ENCODE data around the gene DCP1A.
"Not testable (repeated sequence)": the region's sequence is repeated elsewhere in the genome, so short reads cannot be mapped to it uniquely, and the experiment has no call there.

The DCP1A gene

DNA sequence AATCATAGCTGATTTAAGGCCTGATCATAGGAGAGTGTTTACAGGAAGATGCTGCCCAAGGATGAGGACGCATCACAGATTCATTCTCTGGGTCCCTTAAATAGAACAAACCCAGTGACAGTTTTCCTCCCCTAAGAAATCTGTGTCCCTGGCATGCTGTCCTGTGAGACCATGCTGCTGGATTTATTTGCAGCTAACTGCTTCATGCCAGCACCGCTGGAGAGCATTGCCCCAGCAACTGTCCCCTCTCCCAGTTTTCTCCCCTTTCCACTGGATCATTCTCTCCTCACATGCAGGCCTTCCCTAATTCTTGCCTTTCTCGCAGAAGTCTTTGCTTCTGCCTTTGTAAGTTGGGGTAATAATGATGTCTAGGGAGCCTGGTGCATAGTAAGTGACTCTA lies 29.3 kb upstream of the DCP1A start:
- no peak for DNase-seq (ENCODE audit: low read depth)
- TF ChIP-seq, protein P1, sequence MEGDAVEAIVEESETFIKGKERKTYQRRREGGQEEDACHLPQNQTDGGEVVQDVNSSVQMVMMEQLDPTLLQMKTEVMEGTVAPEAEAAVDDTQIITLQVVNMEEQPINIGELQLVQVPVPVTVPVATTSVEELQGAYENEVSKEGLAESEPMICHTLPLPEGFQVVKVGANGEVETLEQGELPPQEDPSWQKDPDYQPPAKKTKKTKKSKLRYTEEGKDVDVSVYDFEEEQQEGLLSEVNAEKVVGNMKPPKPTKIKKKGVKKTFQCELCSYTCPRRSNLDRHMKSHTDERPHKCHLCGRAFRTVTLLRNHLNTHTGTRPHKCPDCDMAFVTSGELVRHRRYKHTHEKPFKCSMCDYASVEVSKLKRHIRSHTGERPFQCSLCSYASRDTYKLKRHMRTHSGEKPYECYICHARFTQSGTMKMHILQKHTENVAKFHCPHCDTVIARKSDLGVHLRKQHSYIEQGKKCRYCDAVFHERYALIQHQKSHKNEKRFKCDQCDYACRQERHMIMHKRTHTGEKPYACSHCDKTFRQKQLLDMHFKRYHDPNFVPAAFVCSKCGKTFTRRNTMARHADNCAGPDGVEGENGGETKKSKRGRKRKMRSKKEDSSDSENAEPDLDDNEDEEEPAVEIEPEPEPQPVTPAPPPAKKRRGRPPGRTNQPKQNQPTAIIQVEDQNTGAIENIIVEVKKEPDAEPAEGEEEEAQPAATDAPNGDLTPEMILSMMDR (IDR thresholded peaks at IDR 0.05; ENCODE audit: insufficient read depth, low read depth, low read length, missing control alignments): no peak
- no peak overlapping the region for H3K4me3 ChIP-seq (ENCODE audit: low read length)

DNA sequence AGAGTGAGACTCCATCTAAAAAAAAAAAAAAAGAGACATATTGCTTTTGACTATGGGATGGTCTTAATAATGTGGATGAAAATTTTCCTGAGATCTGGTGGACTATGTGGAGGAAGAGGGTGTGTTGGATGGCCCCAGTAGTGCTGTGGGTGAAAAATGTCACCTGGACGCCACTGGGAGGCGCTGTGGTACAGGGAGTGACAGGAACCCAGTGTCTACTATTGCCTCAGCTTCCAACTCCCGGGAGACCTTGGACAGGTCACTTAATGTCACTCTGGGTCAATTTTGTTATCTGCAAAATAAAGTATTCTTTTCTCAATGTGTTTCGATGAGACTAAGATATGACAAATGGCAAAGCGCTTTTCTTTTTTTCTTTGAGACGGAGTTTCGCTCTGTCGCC lies 27.7 kb upstream of the DCP1A start:
- peak; percentile 80 for DNase-seq (ENCODE audit: low read depth)
- H3K4me3 ChIP-seq (ENCODE audit: low read length): no peak overlapping the region
- TF ChIP-seq, protein P1 (IDR thresholded peaks at IDR 0.05; ENCODE audit: insufficient read depth, low read depth, low read length, missing control alignments): peak; percentile 82

DNA sequence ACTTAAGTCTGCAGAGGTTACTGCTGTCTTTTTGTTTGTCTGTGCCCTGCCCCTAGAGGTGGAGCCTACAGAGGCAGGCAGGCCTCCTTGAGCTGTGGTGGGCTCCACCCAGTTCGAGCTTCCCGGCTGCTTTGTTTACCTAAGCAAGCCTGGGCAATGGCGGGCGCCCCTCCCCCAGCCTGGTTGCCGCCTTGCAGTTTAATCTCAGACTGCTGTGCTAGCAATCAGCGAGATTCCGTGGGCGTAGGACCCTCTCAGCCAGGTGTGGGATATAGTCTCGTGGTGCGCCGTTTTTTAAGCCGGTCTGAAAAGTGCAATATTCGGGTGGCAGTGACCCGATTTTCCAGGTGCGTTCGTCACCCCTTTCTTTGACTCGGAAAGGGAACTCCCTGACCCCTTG lies 23.4 kb upstream of the DCP1A start:
- DNase-seq (ENCODE audit: low read depth); H3K4me3 ChIP-seq (ENCODE audit: low read length): not testable (repeated sequence)

DNA sequence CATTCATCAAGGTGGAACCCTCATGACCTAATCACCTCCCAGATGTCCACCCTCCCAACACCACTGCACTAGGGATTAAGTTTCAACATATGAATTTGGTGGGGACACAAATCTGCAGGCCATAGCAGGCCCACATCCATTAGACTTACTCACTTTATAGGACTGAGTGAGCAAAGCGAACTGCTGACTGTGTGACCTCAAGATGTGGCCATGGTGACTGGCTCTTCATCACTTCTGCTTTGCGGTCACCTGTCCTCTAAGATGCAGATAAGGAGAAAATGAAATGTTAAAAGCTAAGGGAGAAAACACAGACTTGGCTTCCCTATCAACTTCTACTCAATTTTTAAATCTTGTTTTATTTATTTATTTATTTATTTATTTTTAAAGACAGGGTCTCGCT lies 14.5 kb upstream of the DCP1A start:
- TF ChIP-seq, protein P1 (IDR thresholded peaks at IDR 0.05; ENCODE audit: insufficient read depth, low read depth, low read length, missing control alignments): no peak
- no peak overlapping the region for H3K4me3 ChIP-seq (ENCODE audit: low read length)
- DNase-seq (ENCODE audit: low read depth): no peak

DNA sequence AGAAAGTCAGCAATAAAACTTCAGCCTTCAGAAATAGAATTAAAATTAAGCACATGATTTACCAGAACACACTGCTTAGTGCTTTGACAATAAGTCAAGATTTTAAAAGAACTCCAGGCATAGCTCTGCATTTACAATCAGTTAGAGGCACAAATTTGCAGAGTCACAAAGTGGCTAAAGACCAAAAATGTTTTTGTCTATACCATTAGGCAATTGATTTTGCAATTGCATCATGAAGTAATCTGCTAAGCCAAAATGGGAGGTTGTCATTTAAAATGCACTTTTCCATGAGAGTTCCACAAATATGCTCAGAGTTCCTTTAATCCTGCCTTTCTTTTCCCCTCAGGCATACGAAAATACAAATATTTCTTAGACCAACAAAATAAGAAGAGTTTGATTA lies 10.1 kb upstream of the DCP1A start:
- no peak overlapping the region for H3K4me3 ChIP-seq (ENCODE audit: low read length)
- DNase-seq (ENCODE audit: low read depth): no peak
- TF ChIP-seq, protein P1 (IDR thresholded peaks at IDR 0.05; ENCODE audit: insufficient read depth, low read depth, low read length, missing control alignments): no peak

DNA sequence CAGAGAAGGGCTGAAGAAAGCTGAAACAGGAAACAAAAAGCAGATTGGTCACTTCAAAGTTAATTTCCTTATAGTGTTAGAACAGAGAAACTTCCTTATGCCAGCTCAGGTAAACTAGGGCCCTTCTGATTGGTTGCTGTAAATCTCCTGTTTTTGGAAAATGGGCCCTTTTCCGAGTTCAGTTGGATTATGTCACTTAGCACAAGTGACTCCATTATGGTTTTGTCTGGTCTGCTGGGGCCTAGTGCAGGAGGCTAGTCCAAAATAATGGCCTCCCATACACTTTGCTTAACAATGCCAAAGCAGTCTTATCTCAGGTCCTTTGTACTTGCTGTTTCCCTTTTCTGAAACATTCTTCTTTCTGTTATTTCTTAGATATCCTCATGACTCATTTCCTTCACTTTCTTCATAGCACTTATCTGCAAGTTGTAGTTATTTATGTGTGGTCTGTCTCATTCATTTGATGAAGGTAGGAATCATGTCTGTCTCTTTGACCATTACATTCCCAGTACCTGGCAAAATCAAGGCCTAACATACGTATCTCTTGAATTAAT lies 7.7 kb upstream of the DCP1A start:
- no peak overlapping the region for H3K4me3 ChIP-seq (ENCODE audit: low read length)
- DNase-seq (ENCODE audit: low read depth): peak; percentile 9
- TF ChIP-seq, protein P1 (IDR thresholded peaks at IDR 0.05; ENCODE audit: insufficient read depth, low read depth, low read length, missing control alignments): no peak

DNA sequence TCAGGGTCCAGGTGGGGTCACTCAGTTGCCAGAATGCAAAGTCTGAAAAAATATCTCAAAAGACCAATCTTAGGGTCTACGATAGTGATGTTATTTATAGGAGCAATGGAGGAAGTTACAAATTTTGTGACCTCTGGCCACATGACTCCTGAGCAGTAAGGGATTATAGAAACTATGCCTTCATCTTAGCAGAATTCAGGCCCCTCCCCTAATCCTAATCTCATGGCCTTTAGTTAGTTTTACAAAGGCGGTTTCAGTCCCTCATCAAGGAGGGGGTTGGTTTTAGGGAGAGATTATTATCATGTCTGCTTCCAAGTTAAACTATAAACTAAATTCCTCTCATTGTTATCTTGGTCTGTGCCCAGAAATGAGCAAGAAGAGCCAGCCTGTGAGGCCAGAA lies 5.9 kb upstream of the DCP1A start:
- TF ChIP-seq, protein P1 (IDR thresholded peaks at IDR 0.05; ENCODE audit: insufficient read depth, low read depth, low read length, missing control alignments): no peak
- DNase-seq (ENCODE audit: low read depth): no peak
- H3K4me3 ChIP-seq (ENCODE audit: low read length): no peak overlapping the region
